Measurements from ENCODE around the gene MLIP.
"Not testable (repeated sequence)": the region's sequence is repeated elsewhere in the genome, so short reads cannot be mapped to it uniquely, and the experiment has no call there.

The MLIP gene

GRCh38 chr6:54073487-54073886, 37.8 kb upstream of the MLIP start:
- H3K4me3 ChIP-seq (replicated peaks; ENCODE audit: low read depth, low read length), result no peak overlapping the region
- DNase-seq (ENCODE audit: low read depth), result no peak
- TF ChIP-seq, protein P1, sequence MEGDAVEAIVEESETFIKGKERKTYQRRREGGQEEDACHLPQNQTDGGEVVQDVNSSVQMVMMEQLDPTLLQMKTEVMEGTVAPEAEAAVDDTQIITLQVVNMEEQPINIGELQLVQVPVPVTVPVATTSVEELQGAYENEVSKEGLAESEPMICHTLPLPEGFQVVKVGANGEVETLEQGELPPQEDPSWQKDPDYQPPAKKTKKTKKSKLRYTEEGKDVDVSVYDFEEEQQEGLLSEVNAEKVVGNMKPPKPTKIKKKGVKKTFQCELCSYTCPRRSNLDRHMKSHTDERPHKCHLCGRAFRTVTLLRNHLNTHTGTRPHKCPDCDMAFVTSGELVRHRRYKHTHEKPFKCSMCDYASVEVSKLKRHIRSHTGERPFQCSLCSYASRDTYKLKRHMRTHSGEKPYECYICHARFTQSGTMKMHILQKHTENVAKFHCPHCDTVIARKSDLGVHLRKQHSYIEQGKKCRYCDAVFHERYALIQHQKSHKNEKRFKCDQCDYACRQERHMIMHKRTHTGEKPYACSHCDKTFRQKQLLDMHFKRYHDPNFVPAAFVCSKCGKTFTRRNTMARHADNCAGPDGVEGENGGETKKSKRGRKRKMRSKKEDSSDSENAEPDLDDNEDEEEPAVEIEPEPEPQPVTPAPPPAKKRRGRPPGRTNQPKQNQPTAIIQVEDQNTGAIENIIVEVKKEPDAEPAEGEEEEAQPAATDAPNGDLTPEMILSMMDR (IDR thresholded peaks at IDR 0.05; ENCODE audit: low read length, missing control alignments), result no peak

- DNase-seq (ENCODE audit: low read depth), result no peak
- TF ChIP-seq, protein P1 (IDR thresholded peaks at IDR 0.05; ENCODE audit: low read length, missing control alignments), result no peak
These were observed 37.1 kb upstream of the MLIP start for GRCh38 chr6:54074109-54074508.

GRCh38 chr6:54074578-54075195, 36.6 kb upstream of the MLIP start:
- DNase-seq (ENCODE audit: low read depth), result peak; percentile 35
- TF ChIP-seq, protein P1 (IDR thresholded peaks at IDR 0.05; ENCODE audit: low read length, missing control alignments), result no peak

More at GRCh38 chr6:54074109-54074508, 37.1 kb upstream of the MLIP start:
- no peak overlapping the region for H3K4me3 ChIP-seq (replicated peaks; ENCODE audit: low read depth, low read length)

GRCh38 chr6:54076159-54076789, 35.0 kb upstream of the MLIP start:
- TF ChIP-seq, protein P1 (IDR thresholded peaks at IDR 0.05; ENCODE audit: low read length, missing control alignments), result no peak
- no peak for DNase-seq (ENCODE audit: low read depth)
- no peak overlapping the region for H3K4me3 ChIP-seq (replicated peaks; ENCODE audit: low read depth, low read length)

More at GRCh38 chr6:54074578-54075195, 36.6 kb upstream of the MLIP start:
- H3K4me3 ChIP-seq (replicated peaks; ENCODE audit: low read depth, low read length), result no peak overlapping the region

DNA sequence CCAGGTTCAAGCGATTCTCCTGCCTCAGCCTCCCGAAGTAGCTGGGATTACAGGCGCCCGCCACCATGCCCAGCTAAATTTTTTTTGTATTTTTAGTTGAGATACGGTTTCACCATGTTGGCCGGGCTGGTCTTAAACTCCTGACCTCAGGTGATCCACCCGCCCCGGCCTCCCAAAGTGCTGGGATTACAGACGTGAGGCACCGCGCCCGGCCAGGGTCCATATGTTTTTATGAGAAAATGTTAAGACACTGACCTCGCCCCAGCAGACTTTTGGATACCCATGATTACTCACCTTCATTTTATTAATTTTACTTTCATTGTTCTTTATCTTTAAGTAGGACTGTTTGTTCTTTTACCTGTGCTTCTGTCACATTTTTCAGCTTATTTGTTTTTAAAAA, 29.7 kb upstream of the MLIP start:
- not testable (repeated sequence) for H3K4me3 ChIP-seq (replicated peaks; ENCODE audit: low read depth, low read length); DNase-seq (ENCODE audit: low read depth)

GRCh38 chr6:54083287-54083686, 28.0 kb upstream of the MLIP start:
- DNase-seq (ENCODE audit: low read depth), result no peak
- no peak overlapping the region for H3K4me3 ChIP-seq (replicated peaks; ENCODE audit: low read depth, low read length)
- TF ChIP-seq, protein P1 (IDR thresholded peaks at IDR 0.05; ENCODE audit: low read length, missing control alignments), result no peak

GRCh38 chr6:54084231-54084630, 27.0 kb upstream of the MLIP start:
- TF ChIP-seq, protein P1 (IDR thresholded peaks at IDR 0.05; ENCODE audit: low read length, missing control alignments), result no peak
- DNase-seq (ENCODE audit: low read depth), result no peak
- H3K4me3 ChIP-seq (replicated peaks; ENCODE audit: low read depth, low read length), result no peak overlapping the region
